WTC11 (cell line): ENCODE data around the gene XDH.

Source experiments
- CTCF ChIP-seq: fragments of 200-600 bp; IDR thresholded peaks from 2 replicates; pipeline ENCODE4 v1.8.0; 2022; ENCODE audit warnings: antibody characterized with exemption
- FOXK1 ChIP-seq: sonication (generic); formaldehyde crosslinking; IDR thresholded peaks from 2 replicates; pipeline ENCODE4 v1.8.0; 2022; ENCODE audit warnings: mild to moderate bottlenecking, moderate library complexity, missing genetic modification reagents
- KAT7 ChIP-seq: sonication (generic); formaldehyde crosslinking; IDR thresholded peaks from 2 replicates; pipeline ENCODE4 v1.8.1; 2023; ENCODE audit warnings: missing genetic modification reagents, mild to moderate bottlenecking, borderline replicate concordance
- NFYB ChIP-seq: sonication (generic); formaldehyde crosslinking; conservative IDR thresholded peaks from 2 replicates; pipeline ENCODE4 v1.8.0; 2022; ENCODE audit warnings: low read depth, missing genetic modification reagents
- PRDM15 ChIP-seq: sonication (generic); formaldehyde crosslinking; IDR thresholded peaks from 2 replicates; pipeline ENCODE4 v1.8.0; 2022; ENCODE audit warnings: missing genetic modification reagents
- SP1 ChIP-seq: sonication (generic); formaldehyde crosslinking; conservative IDR thresholded peaks from 2 replicates; pipeline ENCODE4 v1.8.1; 2022; ENCODE audit warnings: missing genetic modification reagents
- STAT6 ChIP-seq: sonication (generic); formaldehyde crosslinking; conservative IDR thresholded peaks from 2 replicates; pipeline ENCODE4 v1.8.1; 2023; ENCODE audit warnings: mild to moderate bottlenecking, low read depth, missing genetic modification reagents, moderate library complexity
- ZNF232 ChIP-seq: sonication (generic); formaldehyde crosslinking; IDR thresholded peaks from 2 replicates; pipeline ENCODE4 v1.8.0; 2022; ENCODE audit warnings: mild to moderate bottlenecking, missing genetic modification reagents
- ZNF512 ChIP-seq: sonication (generic); formaldehyde crosslinking; IDR thresholded peaks from 2 replicates; pipeline ENCODE4 v1.8.1; 2022; ENCODE audit warnings: missing genetic modification reagents, borderline replicate concordance
- TF ChIP-seq, protein P1 (sequence below): sonication (generic); formaldehyde crosslinking; IDR thresholded peaks from 2 replicates; pipeline ENCODE4 v1.8.0; 2022; ENCODE audit warnings: mild to moderate bottlenecking, missing genetic modification reagents
- TF ChIP-seq, protein P2 (sequence below): sonication (generic); formaldehyde crosslinking; conservative IDR thresholded peaks from 2 replicates; pipeline ENCODE4 v1.8.1; 2022; ENCODE audit warnings: mild to moderate bottlenecking, missing genetic modification reagents

GRCh38 chr2:31382452-31383120 lies 32.0 kb downstream of the XDH start:
- TF ChIP-seq FOXK1 (CRISPR knock-in tag): no peak
- TF ChIP-seq, protein P1, sequence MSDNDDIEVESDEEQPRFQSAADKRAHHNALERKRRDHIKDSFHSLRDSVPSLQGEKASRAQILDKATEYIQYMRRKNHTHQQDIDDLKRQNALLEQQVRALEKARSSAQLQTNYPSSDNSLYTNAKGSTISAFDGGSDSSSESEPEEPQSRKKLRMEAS (CRISPR knock-in tag): no peak
- TF ChIP-seq ZNF512: no peak
- no peak for TF ChIP-seq PRDM15 (CRISPR knock-in tag)
- TF ChIP-seq, protein P2, sequence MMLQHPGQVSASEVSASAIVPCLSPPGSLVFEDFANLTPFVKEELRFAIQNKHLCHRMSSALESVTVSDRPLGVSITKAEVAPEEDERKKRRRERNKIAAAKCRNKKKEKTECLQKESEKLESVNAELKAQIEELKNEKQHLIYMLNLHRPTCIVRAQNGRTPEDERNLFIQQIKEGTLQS: no peak
- no peak for TF ChIP-seq CTCF
- TF ChIP-seq ZNF232: no peak
- TF ChIP-seq STAT6: no peak
- TF ChIP-seq SP1: no peak
- TF ChIP-seq NFYB (CRISPR knock-in tag): no peak
- no peak for TF ChIP-seq KAT7
